ENCODE results near the gene TBX18. TPM values are rescaled to one million over a fixed set of nuclear protein-coding genes. Genes with fewer than 3 reads are reported as not detected.

The TBX18 gene
- total and polyA plus RNA-seq, 2 of the 4 experiments (the other 2 are of a cell fraction): 0.86 to 1.3 TPM

GRCh38 chr6:84657486-84657885 is 106.9 kb downstream of the TBX18 start:
- Histone ChIP-seq H3K14ac (replicated peaks; ENCODE audit: low read depth, low read length) (no peak overlapping the region), H2BK15ac (ENCODE audit: low read depth, low read length) (no peak overlapping the region), H3K18ac (ENCODE audit: low read depth, low read length) (no peak overlapping the region), H4K5ac (ENCODE audit: low read depth, low read length) (no peak overlapping the region), H2BK120ac (ENCODE audit: low read depth, low read length) (no peak overlapping the region), H4K91ac (ENCODE audit: insufficient read depth, low read depth, low read length) (no peak overlapping the region), H4K20me1 (ENCODE audit: insufficient read depth, low read length) (no peaks in the 10 kb centered on the region), H2BK5ac (ENCODE audit: low read depth, low read length, poor library complexity, severe bottlenecking) (no peak overlapping the region), H3K4me3 (ENCODE audit: insufficient read depth, low read depth, low read length) (no peak overlapping the region), H2AFZ (replicated peaks; ENCODE audit: low read length, poor library complexity) (no peak overlapping the region), H3K4me2 (ENCODE audit: low read depth, low read length) (no peak overlapping the region), H3K79me1 (ENCODE audit: low read depth in 1 of 2, low read length in 2 of 2) (no peaks in the 10 kb centered on the region), H3K36me3 (ENCODE audit: control insufficient read depth, insufficient read depth, low read length) (no peaks in the 10 kb centered on the region), H2AK9ac (replicated peaks; ENCODE audit: low read depth, low read length, poor library complexity) (no peak overlapping the region), H2AK5ac (ENCODE audit: low read depth, low read length) (no peak overlapping the region; the same call in 1 of the 2 replicates), H3K23ac (ENCODE audit: low read depth, low read length) (no peak overlapping the region), H3K56ac (ENCODE audit: extremely low read depth, insufficient read depth, low read length) (no peak overlapping the region), H3K27me3 (ENCODE audit: control insufficient read depth, insufficient read depth, low read length) (no peaks in the 10 kb centered on the region), H3K9me3 (ENCODE audit: control insufficient read depth, insufficient read depth, low read length) (no peaks in the 10 kb centered on the region), H3K9me1 (ENCODE audit: insufficient read depth, low read length) (no peaks in the 10 kb centered on the region; the same call in none of the 2 replicates), H3K4ac (ENCODE audit: low read depth, low read length) (no peak overlapping the region), H3K4me1 (ENCODE audit: control insufficient read depth, insufficient read depth, low read length) (peaks cover 4% of the 10 kb centered on the region), H2BK20ac (ENCODE audit: low read depth, low read length) (no peak overlapping the region), H3K9ac (ENCODE audit: low read depth, low read length) (no peak overlapping the region), H3K27ac (ENCODE audit: insufficient read depth, low read length) (no peak overlapping the region), H4K8ac (ENCODE audit: low read depth in 2 of 2, low read length in 2 of 2) (no peak overlapping the region)
- CTCF ChIA-PET: no interaction called here
- no CpG with 5 or more reads among the region's 2 CpGs for WGBS, 2 experiments (ENCODE audit: extremely low coverage in 2 of 2, insufficient read length in 1 of 2)
- BruUV-seq (replicated peaks): no TSS peak
- POLR2A ChIA-PET (ENCODE audit: unreplicated experiment): no interaction called here
- ATAC-seq (ENCODE audit: low read depth) (no peak), DNase-seq (no peak)
- dilution Hi-C loops (cut with HindIII; ENCODE audit: low sequenced_read_pairs, unreplicated experiment): no loop called here
- intact Hi-C loops (cut with micrococcal nuclease): no loop called here
- TF ChIP-seq USF2 (IDR thresholded peaks at IDR 0.05; ENCODE audit: low read depth, low read length): no peak
- no peak for TF ChIP-seq CTCF (conservative IDR thresholded peaks at IDR 0.05; ENCODE audit: low read depth, low read length)
- TF ChIP-seq BHLHE40 (IDR thresholded peaks at IDR 0.05; ENCODE audit: low read depth, low read length): no peak
- no peak for TF ChIP-seq FOS (IDR thresholded peaks at IDR 0.05; ENCODE audit: low read depth, low read length)
- no peak for TF ChIP-seq CHD1 (IDR thresholded peaks at IDR 0.05; ENCODE audit: low read depth, low read length)
- no peak for TF ChIP-seq MXI1 (IDR thresholded peaks at IDR 0.05; ENCODE audit: borderline replicate concordance, low read depth, low read length)
- TF ChIP-seq RFX5 (IDR thresholded peaks at IDR 0.05; ENCODE audit: low read depth, low read length): no peak
- TF ChIP-seq RCOR1 (IDR thresholded peaks at IDR 0.05; ENCODE audit: insufficient replicate concordance, low read length): no peak
- no peak for TF ChIP-seq NFE2L2 (IDR thresholded peaks at IDR 0.05; ENCODE audit: low read depth, low read length)
- no peak for TF ChIP-seq ELK1 (IDR thresholded peaks at IDR 0.05; ENCODE audit: borderline replicate concordance, low read depth, low read length)
- TF ChIP-seq CEBPB (IDR thresholded peaks at IDR 0.05; ENCODE audit: low read depth, low read length): no peak
- TF ChIP-seq POLR2A (IDR thresholded peaks at IDR 0.05; ENCODE audit: low read depth, low read length): no peak
- TF ChIP-seq MAZ (IDR thresholded peaks at IDR 0.05; ENCODE audit: borderline replicate concordance, low read depth, low read length): no peak
- TF ChIP-seq MAFK (IDR thresholded peaks at IDR 0.05; ENCODE audit: low read depth, low read length): no peak
- TF ChIP-seq RAD21 (IDR thresholded peaks at IDR 0.05; ENCODE audit: low read length): no peak
- no peak for TF ChIP-seq SMC3 (IDR thresholded peaks at IDR 0.05; ENCODE audit: low read depth, low read length)
- in situ Hi-C loops (cut with MboI; ENCODE audit: low sequenced_read_pairs): no loop called here
